ENCODE measurements around the gene ZBED6.
"Not testable (repeated sequence)": the region's sequence is repeated elsewhere in the genome, so short reads cannot be mapped to it uniquely, and the experiment has no call there.

ZBED6 gene

DNA sequence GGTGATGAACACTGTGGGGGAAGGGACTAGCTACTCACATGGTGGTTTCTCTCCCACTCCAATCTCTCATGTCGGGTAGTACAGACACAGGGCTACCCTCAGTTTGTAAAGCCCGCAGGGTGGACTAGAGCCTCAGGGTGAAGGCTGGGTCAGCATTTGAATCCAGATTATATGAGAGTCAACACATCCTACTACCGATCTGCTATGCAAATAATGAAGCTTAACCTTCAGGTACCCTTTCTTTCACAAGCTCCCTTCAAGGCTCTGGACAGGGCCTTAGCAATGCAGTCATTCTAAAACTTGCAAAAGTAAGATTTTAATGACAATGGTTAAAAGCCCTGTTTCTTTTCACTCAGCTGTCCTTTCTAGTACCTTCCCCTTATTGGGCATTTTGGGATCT is 5.5 kb upstream of the ZBED6 start:
- no peak for DNase-seq

DNA sequence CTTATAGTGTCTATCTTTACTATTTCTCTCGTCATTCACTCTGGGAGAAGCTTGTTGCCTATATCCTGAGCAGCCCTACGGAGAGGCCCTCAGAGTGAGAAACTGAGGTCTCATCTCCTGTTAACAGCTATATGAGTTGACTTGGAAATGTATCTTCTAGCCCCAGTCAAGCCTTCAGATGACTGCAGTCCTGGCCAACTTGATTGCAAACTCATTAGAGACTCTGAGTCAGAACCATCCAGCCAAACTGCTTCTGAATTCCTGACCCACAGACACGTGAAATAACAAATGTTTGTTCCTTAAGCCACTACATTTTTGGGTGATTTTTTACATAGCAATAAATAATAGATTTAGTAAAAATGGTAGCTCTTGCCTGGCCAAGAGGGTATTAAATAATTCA is 3.9 kb upstream of the ZBED6 start:
- DNase-seq = no peak

DNA sequence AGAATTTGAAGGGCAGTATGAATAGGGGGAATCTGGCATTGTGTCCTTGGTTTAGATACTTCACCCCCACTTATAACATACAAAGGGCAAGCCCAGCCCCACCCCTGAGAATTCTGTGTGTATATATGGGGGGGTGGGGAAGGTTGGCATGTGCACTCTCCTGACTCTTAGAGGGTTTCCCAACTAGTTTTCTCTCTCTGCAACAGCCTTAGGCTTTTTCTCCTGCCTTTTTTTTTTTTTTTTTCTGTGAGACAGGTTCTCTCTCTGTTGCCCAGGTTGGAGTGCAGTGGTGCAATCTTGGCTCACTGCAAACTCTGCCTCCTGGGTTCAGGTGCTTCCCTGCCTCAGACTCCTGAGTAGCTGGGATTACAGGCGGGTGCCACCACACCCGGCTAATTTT is 2.9 kb upstream of the ZBED6 start:
- DNase-seq = no peak

DNA sequence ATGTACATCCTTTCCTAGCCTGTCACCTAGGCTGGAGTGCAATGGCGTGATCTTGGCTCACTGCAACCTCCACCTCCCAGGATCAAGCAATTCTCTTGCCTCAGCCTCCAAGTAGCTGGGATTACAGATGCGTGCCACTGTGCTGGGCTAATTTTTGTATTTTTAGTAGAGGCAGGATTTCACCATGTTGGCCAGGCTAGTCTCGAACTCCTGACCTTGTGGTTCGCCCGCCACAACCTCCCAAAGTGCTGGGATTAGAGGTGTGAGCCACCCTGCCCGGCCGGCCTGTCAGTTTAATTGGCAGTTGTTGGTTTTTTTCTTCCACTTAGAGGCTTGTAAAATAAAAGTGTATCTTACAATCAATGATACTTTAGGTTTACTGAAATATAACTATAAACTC is 1.9 kb upstream of the ZBED6 start:
- DNase-seq = not testable (repeated sequence)

DNA sequence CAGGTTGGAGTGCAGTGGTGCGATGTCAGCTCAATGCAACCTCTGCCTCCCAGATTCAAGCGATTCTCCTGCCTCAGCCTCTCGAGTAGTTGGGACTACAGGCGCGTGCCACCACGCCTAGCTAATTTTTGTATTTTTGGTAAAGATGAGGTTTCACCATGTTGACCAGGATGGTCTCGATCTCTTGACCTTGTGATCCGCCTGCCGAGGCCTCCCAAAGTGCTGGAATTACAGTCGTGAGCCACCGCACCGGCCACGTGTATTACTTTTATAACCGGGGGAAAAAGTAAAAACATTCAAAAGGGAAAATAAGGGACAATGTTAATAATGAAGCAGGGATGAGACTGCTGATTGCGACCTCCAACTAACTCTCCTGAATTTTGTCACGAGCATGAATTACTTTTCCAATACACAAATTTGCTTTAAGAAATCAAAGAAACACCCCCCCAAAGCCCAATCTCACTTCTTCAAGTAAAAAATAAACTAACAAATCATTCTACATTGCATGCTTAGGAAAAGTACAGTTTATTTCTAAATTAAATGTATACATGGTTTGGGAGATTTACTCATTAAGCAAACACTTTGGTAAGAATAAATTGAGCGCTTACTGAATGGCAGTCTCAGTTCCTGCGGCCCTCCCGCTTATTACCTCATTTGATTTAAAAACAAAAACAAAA is 521 bp upstream of the ZBED6 start:
- DNase-seq = no peak

DNA sequence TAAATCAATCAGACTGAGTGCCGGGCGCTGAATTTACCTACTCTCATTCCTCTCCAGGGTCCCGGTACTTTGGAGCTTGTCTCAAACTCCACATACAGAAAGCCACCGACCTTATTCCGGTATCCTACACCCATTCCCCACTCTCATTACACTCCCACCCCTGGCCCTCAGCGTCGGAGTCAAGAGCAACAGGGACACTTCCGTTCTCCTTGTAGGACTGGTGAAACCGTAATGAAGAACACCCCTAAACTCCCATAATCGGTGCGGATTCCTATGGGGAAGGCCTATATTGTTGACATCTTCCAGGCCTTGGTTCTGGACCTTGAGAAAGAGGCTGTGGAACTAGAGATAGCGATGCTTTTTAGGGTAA is 798 bp downstream of the ZBED6 start:
- peak; percentile 24 for DNase-seq

DNA sequence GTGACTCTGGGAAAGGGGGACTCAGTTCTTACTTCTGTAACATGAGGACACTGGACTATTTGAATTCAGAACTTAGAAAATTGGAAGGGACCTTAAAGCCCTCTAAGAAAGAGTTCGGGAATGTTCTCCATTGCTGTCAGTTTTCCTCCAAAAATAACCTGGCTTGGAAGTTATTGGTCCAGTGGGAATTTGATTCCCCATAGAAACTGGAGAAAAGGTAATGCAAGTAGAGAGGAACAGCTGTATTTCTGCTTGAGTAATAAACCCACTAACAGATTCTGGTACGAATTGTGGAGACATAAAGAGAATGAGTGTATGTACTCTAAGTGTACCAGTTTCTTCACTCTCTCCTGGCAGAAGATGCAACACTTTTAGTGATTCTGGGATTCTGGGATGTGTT is 1.8 kb downstream of the ZBED6 start:
- DNase-seq = no peak

DNA sequence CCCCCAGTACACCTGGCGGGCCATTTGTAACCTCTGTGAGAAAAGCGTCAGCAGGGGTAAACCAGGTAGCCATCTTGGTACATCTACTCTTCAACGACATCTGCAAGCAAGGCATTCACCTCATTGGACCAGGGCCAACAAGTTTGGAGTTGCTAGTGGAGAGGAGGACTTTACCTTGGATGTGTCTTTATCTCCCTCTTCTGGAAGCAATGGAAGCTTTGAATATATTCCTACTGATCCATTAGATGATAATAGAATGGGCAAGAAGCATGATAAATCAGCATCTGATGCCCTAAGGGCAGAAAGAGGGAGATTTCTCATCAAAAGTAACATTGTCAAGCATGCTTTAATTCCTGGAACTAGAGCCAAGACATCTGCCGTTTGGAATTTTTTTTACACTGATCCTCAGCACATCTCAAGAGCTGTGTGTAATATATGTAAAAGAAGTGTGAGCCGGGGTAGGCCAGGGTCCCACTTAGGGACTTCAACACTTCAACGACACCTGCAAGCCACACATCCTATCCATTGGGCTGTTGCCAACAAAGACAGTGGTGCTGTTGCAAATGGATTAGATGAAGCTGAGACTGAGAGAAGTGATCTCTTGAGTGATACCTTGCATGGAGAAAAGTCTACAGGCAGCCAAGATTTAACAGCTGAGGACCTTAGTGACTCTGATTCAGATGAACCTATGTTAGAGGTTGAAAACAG is 2.7 kb downstream of the ZBED6 start:
- DNase-seq = no peak

DNA sequence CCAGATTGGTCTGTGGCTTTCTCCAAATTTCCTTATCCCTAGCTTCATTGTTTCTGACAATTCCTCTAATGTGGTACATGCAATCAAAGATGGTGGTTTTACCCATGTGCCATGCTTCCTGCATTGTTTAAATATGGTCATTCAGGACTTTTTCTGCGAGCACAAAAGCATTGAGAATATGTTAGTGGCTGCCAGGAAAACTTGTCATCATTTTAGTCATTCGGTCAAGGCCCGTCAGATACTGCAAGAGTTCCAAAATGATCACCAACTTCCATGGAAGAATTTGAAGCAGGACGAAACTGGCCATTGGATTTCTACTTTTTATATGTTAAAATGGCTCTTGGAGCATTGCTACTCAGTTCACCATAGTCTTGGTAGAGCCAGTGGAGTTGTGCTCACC is 3.7 kb downstream of the ZBED6 start:
- DNase-seq = no peak

DNA sequence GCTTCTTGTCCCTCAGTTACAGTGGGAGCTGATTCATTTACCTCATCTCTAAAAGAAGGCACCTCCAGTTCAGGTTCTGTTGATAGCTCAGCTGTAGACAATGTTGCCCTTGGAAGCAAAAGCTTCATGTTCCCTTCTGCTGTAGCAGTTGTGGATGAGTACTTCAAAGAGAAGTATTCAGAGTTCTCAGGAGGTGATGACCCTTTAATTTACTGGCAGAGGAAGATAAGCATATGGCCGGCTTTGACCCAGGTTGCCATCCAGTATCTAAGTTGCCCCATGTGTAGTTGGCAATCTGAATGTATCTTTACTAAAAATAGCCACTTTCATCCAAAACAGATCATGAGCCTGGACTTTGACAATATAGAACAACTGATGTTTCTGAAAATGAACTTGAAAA is 4.5 kb downstream of the ZBED6 start:
- no peak for DNase-seq

DNA sequence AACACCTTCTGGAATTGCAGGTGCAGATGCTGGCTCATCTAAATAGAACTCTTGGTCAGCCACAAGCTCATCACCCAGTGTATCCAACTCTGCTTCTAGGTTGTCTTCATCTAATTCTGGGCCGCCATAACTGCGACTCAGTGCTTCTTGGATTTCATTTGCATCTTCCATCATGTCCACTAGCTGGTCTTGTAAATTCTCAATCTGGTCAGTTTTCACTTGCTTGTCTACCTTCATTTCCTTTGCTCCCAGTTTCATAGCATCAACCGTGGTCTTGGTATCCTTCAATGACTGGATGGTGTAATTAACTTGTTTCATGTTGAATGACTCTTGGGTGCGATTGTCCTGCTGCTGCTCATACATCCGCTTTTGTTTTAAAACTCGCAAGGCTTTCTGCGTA is 10.3 kb downstream of the ZBED6 start:
- no peak for DNase-seq

DNA sequence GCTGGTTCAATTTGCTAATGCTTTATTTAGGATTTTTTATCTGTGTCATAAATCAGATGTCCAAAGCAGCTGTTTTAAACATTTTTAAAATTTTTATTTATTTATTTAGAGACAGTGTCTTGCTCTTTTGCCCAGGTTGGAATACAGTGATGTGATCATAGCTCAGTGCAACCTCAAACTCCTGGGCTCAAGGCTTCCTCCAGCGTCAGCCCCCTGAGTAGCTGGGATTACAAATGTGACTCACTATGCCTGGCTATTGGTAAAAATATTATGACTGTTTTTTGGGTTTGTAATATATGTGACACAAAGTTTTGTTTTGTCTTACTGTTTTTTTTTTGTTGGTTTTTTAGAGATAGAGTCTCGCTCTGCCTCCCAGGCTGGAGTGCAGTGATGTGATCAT is 11.8 kb downstream of the ZBED6 start:
- no peak for DNase-seq

DNA sequence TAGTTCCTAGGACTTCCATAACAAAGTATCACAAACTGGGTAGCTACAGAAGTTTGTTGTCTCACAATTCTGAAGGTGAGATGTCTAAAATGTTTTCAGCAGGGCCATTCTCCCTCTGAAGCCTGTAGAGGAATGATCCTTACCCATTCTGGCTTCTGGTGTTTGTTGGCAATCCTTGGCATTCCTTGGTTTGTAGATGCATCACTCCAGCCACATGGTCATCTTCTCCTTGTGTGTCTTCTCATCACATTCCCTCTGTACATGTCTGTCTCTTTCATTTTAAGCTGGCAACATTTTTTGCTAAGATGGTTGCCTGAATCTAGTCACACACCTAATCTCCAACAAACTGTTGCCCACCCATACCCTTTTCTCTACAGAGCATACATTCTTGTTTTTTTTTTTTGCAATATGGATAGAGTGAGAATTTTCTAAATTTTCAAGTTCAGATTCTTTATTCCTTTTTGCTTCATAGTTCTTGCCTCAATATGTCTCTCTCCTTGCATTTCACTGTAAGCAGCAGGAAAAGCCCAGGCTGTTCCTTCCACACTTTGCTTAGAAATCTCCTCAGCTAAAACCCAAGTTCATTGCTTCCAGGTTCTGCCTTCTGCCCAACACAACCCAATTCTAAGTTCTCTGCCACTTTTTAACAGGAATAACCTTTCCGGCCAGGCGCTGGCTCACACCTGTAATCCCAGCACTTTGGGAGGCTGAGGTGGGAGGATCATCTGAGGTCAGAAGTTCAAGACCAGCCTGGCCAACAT is 18.3 kb downstream of the ZBED6 start:
- no peak for DNase-seq

DNA sequence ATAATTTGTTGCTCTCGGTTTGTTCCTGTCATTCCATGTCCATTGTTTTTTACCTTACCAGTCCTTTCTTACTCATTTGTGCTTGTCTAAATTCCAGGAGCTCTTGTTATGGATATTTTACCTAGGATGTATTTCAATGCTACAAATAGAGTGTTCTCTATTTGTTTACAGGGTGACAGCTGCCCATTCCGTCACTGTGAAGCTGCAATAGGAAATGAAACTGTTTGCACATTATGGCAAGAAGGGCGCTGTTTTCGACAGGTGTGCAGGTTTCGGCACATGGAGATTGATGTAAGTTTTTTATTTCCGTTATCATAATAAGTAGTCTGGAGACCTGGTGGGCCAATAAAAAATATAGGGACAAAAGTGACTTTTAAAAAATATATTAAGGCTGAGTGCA is 23.0 kb downstream of the ZBED6 start:
- no peak for DNase-seq

DNA sequence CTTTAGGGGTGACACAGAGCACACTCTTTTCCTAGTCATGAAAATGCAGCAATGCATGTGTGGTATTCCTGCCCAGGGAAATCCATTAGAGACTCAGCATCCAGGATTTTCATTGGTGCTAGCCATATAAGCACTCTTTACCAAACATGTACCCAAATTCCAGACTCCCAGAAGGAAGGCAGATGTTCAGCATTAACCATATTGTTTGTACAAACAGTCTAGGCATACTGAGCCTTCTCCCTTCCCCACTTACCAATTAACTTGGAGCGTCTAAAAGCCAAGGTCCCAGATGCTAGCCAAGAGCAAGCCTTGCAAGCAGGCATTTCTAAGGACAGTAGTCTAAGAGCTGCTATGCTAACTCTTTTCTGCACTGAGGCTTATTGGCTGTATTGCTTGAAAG is 27.9 kb downstream of the ZBED6 start:
- DNase-seq = no peak

DNA sequence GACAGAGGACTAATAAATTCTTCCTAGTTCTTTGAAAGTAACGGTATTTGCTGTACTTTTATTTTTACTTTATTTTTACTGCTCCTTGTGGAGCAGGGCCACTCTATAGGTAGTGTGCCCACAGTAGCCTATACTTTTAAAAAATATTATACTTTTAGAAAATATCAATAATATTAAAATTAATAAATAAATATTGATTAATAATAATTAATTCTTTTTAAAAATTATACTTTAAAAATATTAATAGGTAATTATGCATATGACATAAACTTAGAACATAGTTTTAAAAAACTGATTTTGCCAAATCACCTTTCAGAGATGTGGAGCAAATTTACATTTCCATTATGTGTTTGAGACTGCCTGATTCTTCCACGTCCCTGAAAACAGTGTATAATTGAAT is 30.8 kb downstream of the ZBED6 start:
- no peak for DNase-seq

DNA sequence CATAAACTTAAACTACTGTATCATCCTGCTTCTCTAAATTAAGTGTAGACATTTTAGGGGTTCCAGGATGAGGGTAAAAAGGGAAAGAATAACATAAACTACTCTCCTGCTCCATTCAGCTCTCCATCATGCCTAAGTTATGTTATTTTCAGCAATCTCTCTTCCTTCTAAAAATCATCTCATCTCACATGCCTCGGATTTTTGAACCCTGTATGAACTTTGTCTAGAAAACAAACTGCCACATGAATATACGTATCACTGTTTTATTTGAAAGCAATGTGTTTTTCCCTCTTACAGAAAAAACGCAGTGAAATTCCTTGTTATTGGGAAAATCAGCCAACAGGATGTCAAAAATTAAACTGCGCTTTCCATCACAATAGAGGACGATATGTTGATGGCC is 32.6 kb downstream of the ZBED6 start:
- DNase-seq = no peak

DNA sequence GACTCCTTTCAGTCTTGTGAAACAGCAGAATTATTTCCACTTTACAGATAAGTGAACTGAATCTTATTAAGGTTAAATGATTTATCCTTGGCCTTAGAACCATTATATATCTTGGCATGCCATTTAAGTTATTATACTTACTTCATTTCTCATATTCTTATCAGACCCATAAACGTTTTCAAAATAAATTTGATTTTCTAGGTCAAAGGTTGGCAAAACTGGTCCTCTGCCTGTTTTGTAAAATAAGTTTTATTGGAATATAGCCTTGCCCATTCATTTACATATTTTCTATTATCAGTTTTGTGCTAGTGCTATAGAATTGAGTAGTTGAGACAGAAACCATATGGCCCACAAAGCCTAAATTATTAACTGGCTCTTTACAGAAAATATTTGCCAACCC is 33.1 kb downstream of the ZBED6 start:
- no peak for DNase-seq

DNA sequence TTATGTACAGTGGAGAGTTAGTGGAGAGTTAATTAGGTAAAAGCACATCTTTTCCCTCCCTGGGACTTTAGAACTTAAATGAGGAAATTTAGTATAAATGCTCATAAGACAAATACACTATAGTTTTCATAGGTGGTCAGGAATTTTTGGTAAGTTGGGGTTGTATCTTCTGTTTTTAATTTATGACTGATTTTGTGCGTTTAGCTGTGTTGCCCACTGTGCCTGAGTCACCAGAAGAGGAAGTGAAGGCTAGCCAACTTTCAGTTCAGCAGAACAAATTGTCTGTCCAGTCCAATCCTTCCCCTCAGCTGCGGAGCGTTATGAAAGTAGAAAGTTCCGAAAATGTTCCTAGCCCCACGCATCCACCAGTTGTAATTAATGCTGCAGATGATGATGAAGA is 33.8 kb downstream of the ZBED6 start:
- not testable (repeated sequence) for DNase-seq

DNA sequence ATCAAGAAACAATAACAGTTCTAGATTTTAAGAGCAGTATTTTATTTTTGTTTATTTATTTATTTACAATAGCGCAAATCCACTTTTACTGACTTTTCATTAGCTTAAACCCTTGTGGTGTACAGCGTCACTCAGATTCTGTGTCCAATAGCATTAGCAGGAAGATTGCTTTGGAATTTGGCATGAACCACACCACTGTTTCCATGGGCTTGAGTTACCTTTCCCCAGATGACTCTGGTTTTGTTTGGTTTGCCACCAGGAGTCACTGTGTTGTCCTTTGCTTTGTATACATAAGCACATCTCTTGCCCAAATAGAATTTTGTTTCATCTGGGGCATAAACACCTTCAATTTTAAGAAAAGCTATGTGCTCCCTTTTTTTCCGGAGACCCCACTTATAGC is 40.1 kb downstream of the ZBED6 start:
- no peak for DNase-seq

DNA sequence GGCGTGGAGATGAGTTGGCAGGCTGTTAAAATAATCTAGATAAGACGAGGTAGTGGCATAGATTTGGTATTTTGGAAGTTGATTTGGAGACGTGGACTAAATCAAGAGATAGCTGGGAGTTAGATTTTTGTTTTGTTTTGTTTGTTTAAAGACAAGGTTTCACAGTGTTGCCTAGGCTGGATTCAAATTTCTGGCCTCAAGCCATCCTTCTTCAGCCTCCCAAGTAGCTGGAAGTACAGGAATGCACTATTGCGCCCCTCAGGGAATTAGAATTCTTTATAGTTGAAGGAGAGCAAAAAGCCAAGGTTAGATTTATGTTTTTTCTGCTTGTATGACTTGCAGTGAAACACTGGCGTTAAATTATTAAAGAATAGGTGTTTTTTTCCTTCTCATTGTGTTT is 43.7 kb downstream of the ZBED6 start:
- DNase-seq = no peak

DNA sequence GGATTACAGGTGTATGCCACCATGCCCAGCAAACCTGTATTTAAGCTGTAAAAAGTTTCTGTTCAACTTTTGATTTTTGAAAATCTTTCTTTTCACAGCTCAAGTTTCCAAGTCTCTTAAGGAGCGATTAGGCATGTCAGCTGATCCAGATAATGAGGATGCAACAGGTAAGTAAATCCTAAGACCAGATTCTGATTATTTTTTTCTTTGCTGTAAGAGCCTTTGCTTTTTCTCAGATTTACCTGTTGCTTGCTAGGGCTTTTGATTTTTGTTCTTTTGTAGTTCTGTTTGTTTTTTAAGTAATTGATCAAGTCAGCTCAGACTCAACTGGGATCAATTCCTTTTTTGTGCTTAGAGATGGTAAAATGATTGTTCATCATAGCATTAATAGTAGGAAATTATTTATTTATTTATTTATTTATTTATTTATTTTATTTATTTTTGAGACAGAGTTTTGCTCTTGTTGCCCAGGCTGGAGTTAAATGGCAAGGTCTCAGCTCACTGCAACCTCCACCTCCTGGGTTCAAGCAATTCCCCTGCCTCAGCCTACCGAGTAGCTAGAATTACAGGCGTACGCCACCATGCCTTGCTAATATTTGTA is 44.9 kb downstream of the ZBED6 start:
- DNase-seq = no peak

DNA sequence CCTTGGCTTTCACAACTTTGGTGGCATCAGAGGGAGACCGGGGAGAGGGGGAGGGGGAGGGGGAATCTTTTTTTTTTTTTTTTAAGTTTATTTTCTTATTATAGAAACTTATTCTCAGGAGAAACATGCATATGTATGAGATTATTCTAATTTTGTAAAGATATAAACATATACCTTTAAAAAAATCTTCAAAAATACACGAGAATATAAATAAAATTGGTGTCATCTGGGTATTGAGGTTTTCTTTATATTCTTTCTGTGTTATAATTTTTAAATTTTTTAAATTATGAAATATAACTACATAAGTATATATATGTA is 47.1 kb downstream of the ZBED6 start:
- no peak for DNase-seq

DNA sequence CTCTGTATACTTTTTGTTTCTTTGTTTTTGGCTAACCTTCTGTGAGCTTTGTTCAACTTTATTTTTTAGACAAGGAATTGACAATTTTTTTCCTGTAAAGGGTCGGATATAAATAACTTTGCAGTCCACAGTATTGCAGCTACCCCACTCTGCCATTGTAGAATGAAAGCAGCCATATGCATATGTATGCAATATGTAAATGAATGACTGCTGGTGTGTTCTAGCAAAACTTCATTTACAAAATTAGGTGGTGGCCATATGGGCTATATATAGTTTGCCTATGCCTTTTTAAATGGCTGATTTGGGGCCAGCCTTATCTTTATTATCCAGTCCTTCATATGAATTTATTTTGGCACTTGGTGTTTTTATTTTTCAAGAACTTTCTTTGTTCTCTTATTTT is 48.0 kb downstream of the ZBED6 start:
- no peak for DNase-seq
